Measurements from ENCODE around the gene SCYL3.

- TF ChIP-seq POLR2A (IDR thresholded peaks at IDR 0.05), result no peak
- TF ChIP-seq CTCF (IDR thresholded peaks at IDR 0.05), result peak; percentile 12 to 79 (median 67)
Observed at GRCh38 chr1:169928438-169929209, 34.9 kb upstream of the SCYL3 start.
